Hematopoietic multipotent progenitor cell treated with erythropoietin and hydrocortisone succinate and interleukin-3 and kit ligand, for 8 days (in vitro differentiated cells): ENCODE measurements around the gene BOK.
"Not testable (repeated sequence)": the region's sequence is repeated elsewhere in the genome, so short reads cannot be mapped to it uniquely, and the experiment has no call there.

Experiments used
- DNase-seq: peaks from one replicate; pipeline ENCODE4 v3.0.0-alpha.2; 2015

BOK gene

GRCh38 chr2:241558532-241559322 is at the start of gene BOK:
Gene BOK, plus strand, starts transcription at chr2:241558745. Its CDS starts 739 bp downstream, at chr2:241559484.
- no peak for DNase-seq

- no peak for DNase-seq
Measured at GRCh38 chr2:241509155-241509784, 49.3 kb upstream of the BOK start.

- DNase-seq = no peak
Measured at GRCh38 chr2:241511091-241511741, 47.3 kb upstream of the BOK start.

GRCh38 chr2:241514553-241514952 is 44.0 kb upstream of the BOK start:
- DNase-seq = no peak

GRCh38 chr2:241514986-241515737 is 43.4 kb upstream of the BOK start:
- DNase-seq = no peak

GRCh38 chr2:241516520-241516965 is 42.0 kb upstream of the BOK start:
- DNase-seq = no peak

GRCh38 chr2:241517297-241517696 is 41.2 kb upstream of the BOK start:
- no peak for DNase-seq

- no peak for DNase-seq
Measured at GRCh38 chr2:241519669-241520068, 38.9 kb upstream of the BOK start.

GRCh38 chr2:241522477-241522876 is 36.1 kb upstream of the BOK start:
- DNase-seq = no peak

GRCh38 chr2:241525818-241526780 is 32.4 kb upstream of the BOK start:
- not testable (repeated sequence) for DNase-seq

- DNase-seq = no peak
Measured at GRCh38 chr2:241530571-241530970, 28.0 kb upstream of the BOK start.

- DNase-seq = no peak
Measured at GRCh38 chr2:241531161-241531722, 27.3 kb upstream of the BOK start.

GRCh38 chr2:241532168-241532567 is 26.4 kb upstream of the BOK start:
- no peak for DNase-seq

GRCh38 chr2:241532733-241533601 is 25.6 kb upstream of the BOK start:
- no peak for DNase-seq

GRCh38 chr2:241534293-241534692 is 24.3 kb upstream of the BOK start:
- DNase-seq = no peak

GRCh38 chr2:241534701-241535375 is 23.7 kb upstream of the BOK start:
- no peak for DNase-seq

GRCh38 chr2:241535871-241536655 is 22.5 kb upstream of the BOK start:
- DNase-seq = no peak

GRCh38 chr2:241538838-241539615 is 19.5 kb upstream of the BOK start:
- no peak for DNase-seq
